ENCODE data around the gene SLC12A8. TPM values are rescaled to one million over a fixed set of nuclear protein-coding genes. Genes with fewer than 3 reads are reported as not detected.

The SLC12A8 gene
- total RNA-seq, 1 donor from 2014 or later, result 9.2 TPM

- Mint-ChIP-seq H3K9me3 (ENCODE audit: low read depth) (peaks cover 7% of the 10 kb centered on the region), H3K27ac (peak overlapping the region; percentile 4), H3K4me3 (ENCODE audit: low read depth) (no peak overlapping the region), H3K36me3 (ENCODE audit: insufficient read depth) (no peaks in the 10 kb centered on the region), H3K27me3 (peaks cover 43% of the 10 kb centered on the region), H3K4me1 (ENCODE audit: low read depth) (peaks cover 23% of the 10 kb centered on the region)
- no peak for TF ChIP-seq CTCF (IDR thresholded peaks at IDR 0.05; ENCODE audit: unreplicated experiment)
- DNase-seq (ENCODE audit: low spot score, unreplicated experiment), result no peak
These were observed 151.4 kb downstream of the SLC12A8 start for GRCh38 chr3:125061170-125061569.

DNA sequence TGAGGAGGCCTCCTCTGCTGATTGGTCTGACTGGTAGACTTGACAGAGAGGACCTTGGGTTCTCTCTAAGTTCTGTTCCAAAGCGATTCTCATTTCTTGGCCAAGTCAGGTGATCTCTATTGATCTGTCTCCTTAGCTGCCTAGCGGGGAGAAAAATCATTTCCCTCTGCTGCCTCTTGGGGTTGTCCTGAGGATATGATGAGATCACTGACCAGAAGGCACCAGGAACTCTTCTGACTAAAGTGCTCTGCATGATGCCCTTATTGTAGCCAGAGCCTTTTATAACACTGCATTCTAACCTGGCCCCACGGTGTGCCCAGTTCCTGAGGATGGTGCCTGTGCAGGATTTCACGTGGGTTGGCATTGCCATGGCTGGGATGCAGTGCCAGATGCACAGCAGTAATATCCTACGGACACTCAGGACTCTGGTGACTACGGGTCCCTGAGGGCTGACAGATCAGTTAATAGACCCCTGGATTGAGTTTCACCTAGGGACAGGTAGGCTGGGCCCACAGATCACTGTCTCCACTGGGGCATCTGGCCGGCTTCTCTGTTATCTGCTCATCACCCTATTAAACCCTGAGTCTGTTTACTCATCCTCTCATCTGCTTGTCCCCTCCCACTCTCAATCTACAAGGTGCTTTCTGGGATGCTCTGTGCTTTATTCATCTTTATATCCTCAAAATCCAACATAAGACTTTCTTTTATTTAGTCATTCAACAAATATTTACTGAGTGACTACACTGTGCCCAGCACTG, 152.9 kb downstream of the SLC12A8 start:
- Mint-ChIP-seq H3K36me3 (ENCODE audit: insufficient read depth) (no peaks in the 10 kb centered on the region), H3K4me1 (ENCODE audit: low read depth) (peaks cover 26% of the 10 kb centered on the region)
- no peak for DNase-seq (ENCODE audit: low spot score, unreplicated experiment)

DNA sequence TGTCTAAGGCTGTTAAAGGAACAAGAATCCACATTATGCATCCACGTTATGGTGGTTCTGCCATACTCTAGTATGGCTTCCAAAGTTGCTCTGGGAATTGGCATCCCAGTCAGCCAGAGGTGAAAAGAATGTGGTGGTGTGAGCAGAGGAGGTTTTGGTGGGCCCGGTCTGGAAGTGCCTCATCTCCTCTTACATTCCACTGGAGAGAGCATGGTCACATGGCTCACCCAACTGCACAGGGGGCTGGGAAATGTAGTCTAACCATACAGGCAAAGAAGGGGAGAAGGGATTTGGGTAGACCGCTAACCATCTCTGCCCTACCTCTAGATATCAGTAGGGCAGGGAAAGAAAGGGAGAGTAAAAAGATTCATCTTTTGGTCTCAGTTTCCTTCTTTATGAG, 153.6 kb downstream of the SLC12A8 start:
- no peaks in the 10 kb centered on the region for H3K9me3 Mint-ChIP-seq (ENCODE audit: low read depth)
- H3K27ac Mint-ChIP-seq, result no peak overlapping the region
- peaks cover 30% of the 10 kb centered on the region for H3K4me1 Mint-ChIP-seq (ENCODE audit: low read depth)
- no peak for TF ChIP-seq CTCF (IDR thresholded peaks at IDR 0.05; ENCODE audit: unreplicated experiment)
- no peaks in the 10 kb centered on the region for H3K36me3 Mint-ChIP-seq (ENCODE audit: insufficient read depth)
- DNase-seq (ENCODE audit: low spot score, unreplicated experiment), result no peak
- peaks cover 56% of the 10 kb centered on the region for H3K27me3 Mint-ChIP-seq
- H3K4me3 Mint-ChIP-seq (ENCODE audit: low read depth), result no peak overlapping the region

More for the DNA sequence above, 152.9 kb downstream of the SLC12A8 start:
- Mint-ChIP-seq H3K27ac (no peak overlapping the region), H3K9me3 (ENCODE audit: low read depth) (peaks cover 5% of the 10 kb centered on the region), H3K27me3 (peaks cover 49% of the 10 kb centered on the region), H3K4me3 (ENCODE audit: low read depth) (no peak overlapping the region)
- TF ChIP-seq CTCF (IDR thresholded peaks at IDR 0.05; ENCODE audit: unreplicated experiment), result no peak

DNA sequence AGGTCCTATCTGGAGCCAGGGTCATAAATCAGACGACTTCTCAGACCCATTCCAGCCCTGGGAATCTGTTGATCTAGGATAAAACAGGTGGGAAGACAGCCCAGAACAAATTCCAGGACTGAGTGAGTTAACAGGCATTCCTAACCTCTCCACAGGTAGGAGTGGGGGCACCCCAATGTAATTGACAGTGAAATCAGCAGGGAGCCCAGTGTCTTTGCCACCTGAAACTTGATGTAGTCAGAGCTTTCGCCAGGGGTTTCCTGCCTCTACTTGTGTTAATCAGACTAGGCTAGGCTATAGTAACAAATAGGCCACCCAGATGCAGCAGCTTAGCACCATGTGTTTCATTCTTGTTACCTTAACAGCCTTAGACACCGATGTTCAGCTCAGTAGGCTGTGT, 154.0 kb downstream of the SLC12A8 start:
- Mint-ChIP-seq H3K9me3 (ENCODE audit: low read depth) (no peaks in the 10 kb centered on the region), H3K27ac (no peak overlapping the region), H3K36me3 (ENCODE audit: insufficient read depth) (no peaks in the 10 kb centered on the region), H3K4me1 (ENCODE audit: low read depth) (peaks cover 27% of the 10 kb centered on the region), H3K27me3 (peaks cover 61% of the 10 kb centered on the region), H3K4me3 (ENCODE audit: low read depth) (no peak overlapping the region)
- DNase-seq (ENCODE audit: low spot score, unreplicated experiment), result no peak
- TF ChIP-seq CTCF (IDR thresholded peaks at IDR 0.05; ENCODE audit: unreplicated experiment), result no peak

DNA sequence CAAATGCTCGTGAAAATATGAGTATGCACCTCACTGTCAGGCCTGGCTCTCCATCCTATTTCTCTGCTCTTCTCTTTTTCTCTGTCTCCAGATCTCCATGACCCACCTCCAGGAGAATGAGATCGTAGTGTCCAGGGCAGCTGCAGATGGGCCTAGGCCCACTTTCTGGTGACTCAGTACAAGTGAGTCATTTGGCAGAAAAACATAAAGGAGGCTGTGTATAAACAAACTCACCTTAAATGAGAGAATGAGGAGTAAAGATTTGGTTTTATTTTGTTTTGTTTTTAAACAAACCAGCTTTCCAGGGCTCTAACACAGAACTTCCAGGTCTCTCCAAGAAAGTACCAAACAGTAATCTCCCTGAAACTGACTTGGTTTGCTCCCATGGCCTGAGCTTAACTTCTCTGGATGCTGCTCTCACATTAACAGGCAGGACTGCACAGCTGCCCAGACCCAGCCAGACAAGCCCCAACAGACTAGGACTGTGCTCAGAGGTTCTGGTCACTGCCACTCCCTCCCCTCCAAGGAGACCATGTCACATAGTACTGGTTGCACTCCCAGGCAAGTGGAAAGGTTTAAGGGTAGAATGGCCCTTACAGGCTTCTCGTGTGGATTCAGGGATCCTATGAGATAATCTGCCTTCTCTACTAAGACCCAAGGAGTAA, 155.2 kb downstream of the SLC12A8 start:
- H3K36me3 Mint-ChIP-seq (ENCODE audit: insufficient read depth), result no peaks in the 10 kb centered on the region
- no peak overlapping the region for H3K27ac Mint-ChIP-seq
- H3K4me3 Mint-ChIP-seq (ENCODE audit: low read depth), result peak overlapping the region; percentile 20
- H3K9me3 Mint-ChIP-seq (ENCODE audit: low read depth), result no peaks in the 10 kb centered on the region
- H3K27me3 Mint-ChIP-seq, result peaks cover 73% of the 10 kb centered on the region
- no peak for TF ChIP-seq CTCF (IDR thresholded peaks at IDR 0.05; ENCODE audit: unreplicated experiment)
- DNase-seq (ENCODE audit: low spot score, unreplicated experiment), result no peak
- H3K4me1 Mint-ChIP-seq (ENCODE audit: low read depth), result peaks cover 19% of the 10 kb centered on the region
